ENCODE data around the gene CDC27.
"Not testable (repeated sequence)": the region's sequence is repeated elsewhere in the genome, so short reads cannot be mapped to it uniquely, and the experiment has no call there.

Gene CDC27

GRCh38 chr17:47219621-47220475, 30.8 kb upstream of the CDC27 start:
- DNase-seq (ENCODE audit: low read depth), result no peak

- no peak for DNase-seq (ENCODE audit: low read depth)
Observed at GRCh38 chr17:47218896-47219430, 29.9 kb upstream of the CDC27 start.

- not testable (repeated sequence) for DNase-seq (ENCODE audit: low read depth)
Observed at GRCh38 chr17:47217279-47217678, 28.2 kb upstream of the CDC27 start.

GRCh38 chr17:47216821-47217220, 27.7 kb upstream of the CDC27 start:
- DNase-seq (ENCODE audit: low read depth), result not testable (repeated sequence)

GRCh38 chr17:47214931-47215330, 25.8 kb upstream of the CDC27 start:
- no peak for DNase-seq (ENCODE audit: low read depth)

- no peak for DNase-seq (ENCODE audit: low read depth)
Observed at GRCh38 chr17:47213540-47213939, 24.4 kb upstream of the CDC27 start.

- no peak for DNase-seq (ENCODE audit: low read depth)
Observed at GRCh38 chr17:47212458-47212857, 23.4 kb upstream of the CDC27 start.

GRCh38 chr17:47210779-47211178, 21.7 kb upstream of the CDC27 start:
- DNase-seq (ENCODE audit: low read depth), result no peak

GRCh38 chr17:47210105-47210504, 21.0 kb upstream of the CDC27 start:
- DNase-seq (ENCODE audit: low read depth), result no peak

GRCh38 chr17:47209499-47209898, 20.4 kb upstream of the CDC27 start:
- DNase-seq (ENCODE audit: low read depth), result no peak

GRCh38 chr17:47208744-47209488, 19.8 kb upstream of the CDC27 start, which contains the start of gene MYL4:
Gene MYL4 (plus strand): TSS chr17:47209348. CDS start chr17:47209423, 75 bp downstream.
- DNase-seq (ENCODE audit: low read depth), result no peak

GRCh38 chr17:47207143-47208067, 18.3 kb upstream of the CDC27 start:
- no peak for DNase-seq (ENCODE audit: low read depth)

GRCh38 chr17:47205419-47205963, 16.4 kb upstream of the CDC27 start:
- DNase-seq (ENCODE audit: low read depth), result no peak

GRCh38 chr17:47204722-47205418, 15.8 kb upstream of the CDC27 start:
- DNase-seq (ENCODE audit: low read depth), result no peak

- peak; percentile 45 for DNase-seq (ENCODE audit: low read depth)
Observed at GRCh38 chr17:47203984-47204721, 15.1 kb upstream of the CDC27 start.

- no peak for DNase-seq (ENCODE audit: low read depth)
Observed at GRCh38 chr17:47201166-47201565, 12.1 kb upstream of the CDC27 start.

GRCh38 chr17:47200325-47200664, 11.2 kb upstream of the CDC27 start:
- no peak for DNase-seq (ENCODE audit: low read depth)

GRCh38 chr17:47199627-47200324, 10.7 kb upstream of the CDC27 start:
- DNase-seq (ENCODE audit: low read depth), result no peak

GRCh38 chr17:47197821-47198220, 8.7 kb upstream of the CDC27 start:
- no peak for DNase-seq (ENCODE audit: low read depth)
